ENCODE measurements around the gene THBS1.

THBS1 gene

GRCh38 chr15:39639037-39639436 lies 58.2 kb downstream of the THBS1 start:
- DNase-seq (ENCODE audit: low read depth, low spot score), result no peak
- no peaks in the 10 kb centered on the region for H3K36me3 ChIP-seq (ENCODE audit: insufficient read depth, low read length)
- no peak overlapping the region for H3K27ac ChIP-seq
- no peak overlapping the region for H3K9ac ChIP-seq (ENCODE audit: insufficient read length)
- no peak for TF ChIP-seq FOXP2 (optimal IDR thresholded peaks at IDR 0.05; ENCODE audit: control extremely low read depth, extremely low read length, insufficient read depth)
- no peak for TF ChIP-seq EZH2 (IDR thresholded peaks at IDR 0.05)
- no peak for TF ChIP-seq POLR2AphosphoS5 (IDR thresholded peaks at IDR 0.05; ENCODE audit: borderline replicate concordance, low read depth, low read length)
- no peak overlapping the region for H3K4me3 ChIP-seq
- H3K9me3 ChIP-seq (ENCODE audit: low read depth, low read length), result no peaks in the 10 kb centered on the region

- TF ChIP-seq FOXP2 (optimal IDR thresholded peaks at IDR 0.05; ENCODE audit: control extremely low read depth, extremely low read length, insufficient read depth) (no peak), EZH2 (IDR thresholded peaks at IDR 0.05) (no peak), POLR2AphosphoS5 (IDR thresholded peaks at IDR 0.05; ENCODE audit: borderline replicate concordance, low read depth, low read length) (no peak)
- Histone ChIP-seq H3K9me3 (ENCODE audit: low read depth, low read length) (no peaks in the 10 kb centered on the region), H3K4me3 (no peak overlapping the region), H3K9ac (ENCODE audit: insufficient read length) (no peak overlapping the region), H3K36me3 (ENCODE audit: insufficient read depth, low read length) (no peaks in the 10 kb centered on the region), H3K27ac (no peak overlapping the region)
- no peak for DNase-seq (ENCODE audit: low read depth, low spot score)
Observed at GRCh38 chr15:39640665-39641064, 59.8 kb downstream of the THBS1 start.

DNA sequence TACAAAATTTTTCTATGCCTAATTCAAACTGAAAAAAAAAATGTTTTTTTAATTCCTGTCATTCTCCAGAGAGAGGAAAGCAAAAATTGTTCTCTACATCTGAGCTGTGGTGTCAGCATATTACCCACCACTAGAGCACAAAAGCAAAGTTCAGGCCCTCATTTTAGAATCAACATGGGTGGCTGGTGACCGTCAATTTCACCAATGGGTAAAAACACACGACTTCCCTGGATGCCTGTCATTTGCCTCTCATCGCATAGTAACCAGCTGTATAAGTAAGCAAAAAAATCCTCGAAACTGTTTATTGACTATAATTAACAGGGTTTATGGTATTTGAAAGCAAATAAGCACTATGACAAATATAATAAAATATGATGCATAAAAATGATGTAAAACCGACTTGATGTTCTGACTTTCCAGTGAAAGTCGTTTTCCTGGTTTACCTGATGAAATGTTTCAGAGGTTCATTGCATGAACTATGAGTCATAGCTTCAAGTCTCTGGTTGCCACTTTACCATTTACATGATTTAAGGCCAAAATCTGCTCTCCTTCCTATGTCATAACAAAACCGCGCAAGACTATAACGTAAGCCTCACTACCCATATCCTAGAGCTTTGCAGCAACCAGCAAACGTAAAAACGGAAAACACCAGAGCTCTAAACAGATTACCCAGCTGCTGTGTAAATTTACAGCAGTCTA lies 60.5 kb downstream of the THBS1 start:
- Histone ChIP-seq H3K4me3 (no peak overlapping the region), H3K36me3 (ENCODE audit: insufficient read depth, low read length) (no peaks in the 10 kb centered on the region), H3K27ac (no peak overlapping the region), H3K9me3 (ENCODE audit: low read depth, low read length) (no peaks in the 10 kb centered on the region), H3K9ac (ENCODE audit: insufficient read length) (no peak overlapping the region)
- no peak for DNase-seq (ENCODE audit: low read depth, low spot score)
- TF ChIP-seq POLR2AphosphoS5 (IDR thresholded peaks at IDR 0.05; ENCODE audit: borderline replicate concordance, low read depth, low read length) (no peak), FOXP2 (optimal IDR thresholded peaks at IDR 0.05; ENCODE audit: control extremely low read depth, extremely low read length, insufficient read depth) (no peak), EZH2 (IDR thresholded peaks at IDR 0.05) (no peak)

- no peak for DNase-seq (ENCODE audit: low read depth, low spot score)
- H3K4me3 ChIP-seq, result no peak overlapping the region
- H3K36me3 ChIP-seq (ENCODE audit: insufficient read depth, low read length), result no peaks in the 10 kb centered on the region
- TF ChIP-seq EZH2 (IDR thresholded peaks at IDR 0.05) (no peak), POLR2AphosphoS5 (IDR thresholded peaks at IDR 0.05; ENCODE audit: borderline replicate concordance, low read depth, low read length) (no peak), FOXP2 (optimal IDR thresholded peaks at IDR 0.05; ENCODE audit: control extremely low read depth, extremely low read length, insufficient read depth) (no peak)
- H3K27ac ChIP-seq, result no peak overlapping the region; the same call in 1 of the 2 replicates
- no peaks in the 10 kb centered on the region for H3K9me3 ChIP-seq (ENCODE audit: low read depth, low read length)
- no peak overlapping the region for H3K9ac ChIP-seq (ENCODE audit: insufficient read length)
Observed at GRCh38 chr15:39642011-39642640, 61.2 kb downstream of the THBS1 start.

- Histone ChIP-seq H3K4me3 (no peak overlapping the region), H3K27ac (no peak overlapping the region), H3K36me3 (ENCODE audit: insufficient read depth, low read length) (no peaks in the 10 kb centered on the region), H3K9me3 (ENCODE audit: low read depth, low read length) (no peaks in the 10 kb centered on the region), H3K9ac (ENCODE audit: insufficient read length) (no peak overlapping the region)
- DNase-seq (ENCODE audit: low read depth, low spot score), result no peak
- TF ChIP-seq FOXP2 (optimal IDR thresholded peaks at IDR 0.05; ENCODE audit: control extremely low read depth, extremely low read length, insufficient read depth) (no peak), POLR2AphosphoS5 (IDR thresholded peaks at IDR 0.05; ENCODE audit: borderline replicate concordance, low read depth, low read length) (no peak), EZH2 (IDR thresholded peaks at IDR 0.05) (no peak)
Observed at GRCh38 chr15:39643727-39644126, 62.8 kb downstream of the THBS1 start.

DNA sequence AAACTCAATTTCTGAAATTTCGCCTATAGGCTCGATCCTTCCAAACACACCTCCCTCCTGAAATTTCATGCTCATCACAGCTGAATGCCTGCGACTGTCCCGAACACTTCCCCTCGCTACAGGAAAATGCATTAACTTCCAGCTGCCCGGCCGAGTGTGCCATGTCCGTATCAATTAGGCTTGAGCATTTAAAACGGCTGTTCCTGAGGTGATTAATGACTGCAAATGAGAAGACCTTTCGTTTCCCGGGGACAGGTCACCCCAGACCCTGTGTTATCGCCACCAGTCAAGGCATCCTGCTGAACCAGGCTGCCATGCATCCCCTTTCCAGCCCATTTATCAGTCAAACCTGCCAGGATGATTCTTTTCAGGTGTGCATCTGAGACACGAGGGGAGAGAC lies 63.3 kb downstream of the THBS1 start:
- TF ChIP-seq POLR2AphosphoS5 (IDR thresholded peaks at IDR 0.05; ENCODE audit: borderline replicate concordance, low read depth, low read length) (no peak), FOXP2 (optimal IDR thresholded peaks at IDR 0.05; ENCODE audit: control extremely low read depth, extremely low read length, insufficient read depth) (no peak)
- no peak for DNase-seq (ENCODE audit: low read depth, low spot score)
- Histone ChIP-seq H3K9me3 (ENCODE audit: low read depth, low read length) (no peaks in the 10 kb centered on the region), H3K27ac (no peak overlapping the region), H3K4me3 (no peak overlapping the region), H3K36me3 (ENCODE audit: insufficient read depth, low read length) (no peaks in the 10 kb centered on the region), H3K9ac (ENCODE audit: insufficient read length) (no peak overlapping the region)

GRCh38 chr15:39645138-39645975 lies 64.5 kb downstream of the THBS1 start:
- H3K36me3 ChIP-seq (ENCODE audit: insufficient read depth, low read length), result no peaks in the 10 kb centered on the region
- DNase-seq (ENCODE audit: low read depth, low spot score), result no peak
- TF ChIP-seq FOXP2 (optimal IDR thresholded peaks at IDR 0.05; ENCODE audit: control extremely low read depth, extremely low read length, insufficient read depth), result no peak
- TF ChIP-seq EZH2 (IDR thresholded peaks at IDR 0.05), result no peak
- TF ChIP-seq POLR2AphosphoS5 (IDR thresholded peaks at IDR 0.05; ENCODE audit: borderline replicate concordance, low read depth, low read length), result no peak

GRCh38 chr15:39645976-39646257 lies 65.0 kb downstream of the THBS1 start:
- Histone ChIP-seq H3K36me3 (ENCODE audit: insufficient read depth, low read length) (no peaks in the 10 kb centered on the region), H3K27ac (no peak overlapping the region), H3K4me3 (no peak overlapping the region), H3K9me3 (ENCODE audit: low read depth, low read length) (no peaks in the 10 kb centered on the region), H3K9ac (ENCODE audit: insufficient read length) (no peak overlapping the region)
- DNase-seq (ENCODE audit: low read depth, low spot score), result no peak
- TF ChIP-seq FOXP2 (optimal IDR thresholded peaks at IDR 0.05; ENCODE audit: control extremely low read depth, extremely low read length, insufficient read depth) (no peak), POLR2AphosphoS5 (IDR thresholded peaks at IDR 0.05; ENCODE audit: borderline replicate concordance, low read depth, low read length) (no peak), EZH2 (IDR thresholded peaks at IDR 0.05) (no peak)

More at GRCh38 chr15:39645138-39645975, 64.5 kb downstream of the THBS1 start:
- no peak overlapping the region for H3K9ac ChIP-seq (ENCODE audit: insufficient read length)
- H3K27ac ChIP-seq, result no peak overlapping the region
- H3K4me3 ChIP-seq, result no peak overlapping the region
- no peaks in the 10 kb centered on the region for H3K9me3 ChIP-seq (ENCODE audit: low read depth, low read length)
